ENCODE measurements around the gene PPP2R1A.

PPP2R1A gene

GRCh38 chr19:52172347-52172746 is 17.5 kb upstream of the PPP2R1A start:
- Histone ChIP-seq H3K4me2 (ENCODE audit: low read length) (no peak overlapping the region), H3K36me3 (ENCODE audit: control insufficient read depth in 1 of 2, insufficient read depth in 2 of 2, low read length in 2 of 2) (peaks cover 9 to 10% of the 10 kb centered on the region in 2 experiments), H3K9ac (ENCODE audit: low read length) (no peak overlapping the region), H3K4ac (ENCODE audit: low read depth, low read length) (no peak overlapping the region), H4K8ac (ENCODE audit: low read depth, low read length) (peak overlapping the region; percentile 86), H2AK5ac (ENCODE audit: low read length) (no peak overlapping the region), H3K79me1 (ENCODE audit: low read length) (peaks cover 12% of the 10 kb centered on the region), H3K27ac (ENCODE audit: low read depth, low read length) (no peak overlapping the region), H2BK120ac (ENCODE audit: insufficient read depth, low read length, poor library complexity) (no peak overlapping the region), H3K9me3 (ENCODE audit: insufficient read depth, low read depth, low read length) (no peaks in the 10 kb centered on the region), H3K79me2 (ENCODE audit: control insufficient read depth, insufficient read depth, low read length, poor library complexity) (peaks cover 8% of the 10 kb centered on the region), H3K4me1 (ENCODE audit: control insufficient read depth in 1 of 2, insufficient read depth in 2 of 2, low read length in 2 of 2) (peaks cover 11 to 17% of the 10 kb centered on the region in 2 experiments), H2AFZ (ENCODE audit: insufficient read depth, low read length, poor library complexity) (no peak overlapping the region), H4K91ac (ENCODE audit: low read depth, low read length) (no peak overlapping the region), H3K18ac (ENCODE audit: low read length) (no peak overlapping the region), H2BK12ac (ENCODE audit: low read length) (no peak overlapping the region), H3K4me3 (ENCODE audit: low read depth, low read length) (no peak overlapping the region), H3K14ac (ENCODE audit: low read length) (no peak overlapping the region), H4K12ac (ENCODE audit: low read depth, low read length) (peak overlapping the region; percentile 67), H2BK5ac (ENCODE audit: low read depth, low read length, poor library complexity) (no peak overlapping the region), H3K23ac (ENCODE audit: low read length) (no peak overlapping the region), H3K27me3 (ENCODE audit: insufficient read depth, low read length) (no peaks in the 10 kb centered on the region)
- no peak for DNase-seq
- WGBS (ENCODE audit: extremely low coverage, insufficient coverage, insufficient read length): no CpG with 5 or more reads among the region's 1 CpG

- no peak overlapping the region for H3K4ac ChIP-seq (ENCODE audit: low read depth, low read length)
- H2BK5ac ChIP-seq (ENCODE audit: low read depth, low read length, poor library complexity): no peak overlapping the region
- H3K9me3 ChIP-seq (ENCODE audit: insufficient read depth, low read depth, low read length): no peaks in the 10 kb centered on the region
- H3K79me1 ChIP-seq (ENCODE audit: low read length): peaks cover 5% of the 10 kb centered on the region
- no peak overlapping the region for H4K8ac ChIP-seq (ENCODE audit: low read depth, low read length)
- H3K4me1 ChIP-seq (ENCODE audit: control insufficient read depth in 1 of 2, insufficient read depth in 2 of 2, low read length in 2 of 2): peaks cover 11 to 21% of the 10 kb centered on the region in 2 experiments
- H3K36me3 ChIP-seq (ENCODE audit: control insufficient read depth in 1 of 2, insufficient read depth in 2 of 2, low read length in 2 of 2): no peaks in the 10 kb centered on the region
- no peak overlapping the region for H2AK5ac ChIP-seq (ENCODE audit: low read length)
- no peak overlapping the region for H3K18ac ChIP-seq (ENCODE audit: low read length)
- H4K12ac ChIP-seq (ENCODE audit: low read depth, low read length): no peak overlapping the region
- H2BK12ac ChIP-seq (ENCODE audit: low read length): no peak overlapping the region
- H3K27ac ChIP-seq (ENCODE audit: low read depth, low read length): no peak overlapping the region
- H3K27me3 ChIP-seq (ENCODE audit: insufficient read depth, low read length): no peaks in the 10 kb centered on the region
- no peak overlapping the region for H4K91ac ChIP-seq (ENCODE audit: low read depth, low read length)
- no peak overlapping the region for H2AFZ ChIP-seq (ENCODE audit: insufficient read depth, low read length, poor library complexity)
- WGBS (ENCODE audit: extremely low coverage, insufficient coverage, insufficient read length): no CpG with 5 or more reads among the region's 10 CpGs
- peak overlapping the region; percentile 43 for H3K4me2 ChIP-seq (ENCODE audit: low read length)
- H3K14ac ChIP-seq (ENCODE audit: low read length): no peak overlapping the region
- no peaks in the 10 kb centered on the region for H3K79me2 ChIP-seq (ENCODE audit: control insufficient read depth, insufficient read depth, low read length, poor library complexity)
- no peak overlapping the region for H3K9ac ChIP-seq (ENCODE audit: low read length)
- DNase-seq: peak in 1 of 2 donors; percentile 68
- no peak overlapping the region for H3K23ac ChIP-seq (ENCODE audit: low read length)
- H3K4me3 ChIP-seq (ENCODE audit: low read depth, low read length): no peak overlapping the region
- H2BK120ac ChIP-seq (ENCODE audit: insufficient read depth, low read length, poor library complexity): no peak overlapping the region
Measured at GRCh38 chr19:52176574-52176973, 13.3 kb upstream of the PPP2R1A start.

GRCh38 chr19:52187407-52187806 is 2.4 kb upstream of the PPP2R1A start:
- Histone ChIP-seq H2AK5ac (ENCODE audit: low read length) (no peak overlapping the region), H3K27me3 (ENCODE audit: insufficient read depth, low read length) (no peaks in the 10 kb centered on the region), H3K4ac (ENCODE audit: low read depth, low read length) (no peak overlapping the region), H3K79me2 (ENCODE audit: control insufficient read depth, insufficient read depth, low read length, poor library complexity) (peaks cover 19% of the 10 kb centered on the region), H3K14ac (ENCODE audit: low read length) (no peak overlapping the region), H3K9ac (ENCODE audit: low read length) (no peak overlapping the region), H3K18ac (ENCODE audit: low read length) (no peak overlapping the region), H2BK5ac (ENCODE audit: low read depth, low read length, poor library complexity) (no peak overlapping the region), H3K4me3 (ENCODE audit: low read depth, low read length) (no peak overlapping the region), H3K9me3 (ENCODE audit: insufficient read depth, low read depth, low read length) (no peaks in the 10 kb centered on the region), H3K36me3 (ENCODE audit: control insufficient read depth in 1 of 2, insufficient read depth in 2 of 2, low read length in 2 of 2) (peaks cover 0 to 2% of the 10 kb centered on the region in 2 experiments), H3K23ac (ENCODE audit: low read length) (no peak overlapping the region), H4K8ac (ENCODE audit: low read depth, low read length) (no peak overlapping the region), H2BK120ac (ENCODE audit: insufficient read depth, low read length, poor library complexity) (no peak overlapping the region), H2BK12ac (ENCODE audit: low read length) (no peak overlapping the region), H3K4me2 (ENCODE audit: low read length) (no peak overlapping the region), H2AFZ (ENCODE audit: insufficient read depth, low read length, poor library complexity) (no peak overlapping the region), H4K91ac (ENCODE audit: low read depth, low read length) (no peak overlapping the region), H3K4me1 (ENCODE audit: control insufficient read depth in 1 of 2, insufficient read depth in 2 of 2, low read length in 2 of 2) (peaks cover 0 to 9% of the 10 kb centered on the region in 2 experiments), H3K27ac (ENCODE audit: low read depth, low read length) (no peak overlapping the region), H3K79me1 (ENCODE audit: low read length) (peaks cover 17% of the 10 kb centered on the region), H4K12ac (ENCODE audit: low read depth, low read length) (no peak overlapping the region)
- no CpG with 5 or more reads among the region's 1 CpG for WGBS (ENCODE audit: extremely low coverage, insufficient coverage, insufficient read length)
- no peak for DNase-seq

GRCh38 chr19:52188822-52189734 is 774 bp upstream of the PPP2R1A start:
- Histone ChIP-seq H3K4ac (ENCODE audit: low read depth, low read length) (peak overlapping the region; percentile 32), H2BK5ac (ENCODE audit: low read depth, low read length, poor library complexity) (peak overlapping the region; percentile 27), H3K27ac (ENCODE audit: low read depth, low read length) (peak overlapping the region; percentile 50), H3K4me1 (ENCODE audit: control insufficient read depth in 1 of 2, insufficient read depth in 2 of 2, low read length in 2 of 2) (peaks cover 0 to 9% of the 10 kb centered on the region in 2 experiments), H4K12ac (ENCODE audit: low read depth, low read length) (peak overlapping the region; percentile 6), H3K18ac (ENCODE audit: low read length) (peak overlapping the region; percentile 55), H3K4me3 (ENCODE audit: low read depth, low read length) (peak overlapping the region; percentile 38), H4K8ac (ENCODE audit: low read depth, low read length) (peak overlapping the region; percentile 31), H3K79me1 (ENCODE audit: low read length) (peaks cover 17% of the 10 kb centered on the region), H3K4me2 (ENCODE audit: low read length) (peak overlapping the region; percentile 66), H3K14ac (ENCODE audit: low read length) (peak overlapping the region; percentile 71), H2AK5ac (ENCODE audit: low read length) (no peak overlapping the region), H3K9me3 (ENCODE audit: insufficient read depth, low read depth, low read length) (no peaks in the 10 kb centered on the region), H3K23ac (ENCODE audit: low read length) (no peak overlapping the region), H3K9ac (ENCODE audit: low read length) (peak overlapping the region; percentile 21), H3K36me3 (ENCODE audit: control insufficient read depth in 1 of 2, insufficient read depth in 2 of 2, low read length in 2 of 2) (peaks cover 5 to 6% of the 10 kb centered on the region in 2 experiments), H2BK120ac (ENCODE audit: insufficient read depth, low read length, poor library complexity) (no peak overlapping the region), H4K91ac (ENCODE audit: low read depth, low read length) (peak overlapping the region; percentile 37), H2AFZ (ENCODE audit: insufficient read depth, low read length, poor library complexity) (peak overlapping the region; percentile 35), H2BK12ac (ENCODE audit: low read length) (no peak overlapping the region), H3K27me3 (ENCODE audit: insufficient read depth, low read length) (no peaks in the 10 kb centered on the region), H3K79me2 (ENCODE audit: control insufficient read depth, insufficient read depth, low read length, poor library complexity) (peaks cover 23% of the 10 kb centered on the region)
- peak; percentile 38 to 61 for DNase-seq
- WGBS (ENCODE audit: extremely low coverage, insufficient coverage, insufficient read length): no CpG with 5 or more reads among the region's 32 CpGs

Data from trophoblast cell (in vitro differentiated cells and primary cell).